Measurements from ENCODE around the gene SOX13. TPM values are rescaled to one million over a fixed set of nuclear protein-coding genes. Genes with fewer than 3 reads are reported as not detected.

The SOX13 gene
- total RNA-seq, 1 donor from 2014 or later: 28.6 TPM

GRCh38 chr1:204102739-204103430 lies 30.0 kb downstream of the SOX13 start:
- H3K4me1 Mint-ChIP-seq: peaks cover 55% of the 10 kb centered on the region
- Histone ChIP-seq H4K20me1 (ENCODE audit: low read depth) (peaks cover 97% of the 10 kb centered on the region), H3K4me2 (peak overlapping the region; percentile 21), H3K9me3 (ENCODE audit: low read depth) (no peaks in the 10 kb centered on the region), H3K9ac (no peak overlapping the region), H3K4me1 (peaks cover 47% of the 10 kb centered on the region), H2AFZ (replicated peaks) (no peak overlapping the region), H3F3A (ENCODE audit: low read depth) (peaks cover 35% of the 10 kb centered on the region), H3K79me2 (ENCODE audit: low read depth) (peaks cover 98% of the 10 kb centered on the region), H3K27me3 (peaks cover 4% of the 10 kb centered on the region), H3K4me3 (no peak overlapping the region), H3K27ac (no peak overlapping the region), H3K36me3 (no peaks in the 10 kb centered on the region)
- H3K4me3 Mint-ChIP-seq: no peak overlapping the region
- no peak for DNase-seq (ENCODE audit: low spot score)
- TF ChIP-seq CTCF (IDR thresholded peaks at IDR 0.05): no peak
- no peak for TF ChIP-seq EZH2 (IDR thresholded peaks at IDR 0.05)
- TF ChIP-seq EZH2phosphoT487 (IDR thresholded peaks at IDR 0.05): no peak
- H3K36me3 Mint-ChIP-seq: no peaks in the 10 kb centered on the region
- H3K27me3 Mint-ChIP-seq (ENCODE audit: insufficient read depth, low read depth): peaks cover 11% of the 10 kb centered on the region
- peak overlapping the region; percentile 74 for H3K27ac Mint-ChIP-seq
- no peaks in the 10 kb centered on the region for H3K9me3 Mint-ChIP-seq

- peak overlapping the region; percentile 21 for H3K4me2 ChIP-seq
- H3K4me3 ChIP-seq: no peak overlapping the region
- H3K4me3 Mint-ChIP-seq: no peak overlapping the region
- peaks cover 52% of the 10 kb centered on the region for H3K4me1 ChIP-seq
- H3K36me3 Mint-ChIP-seq: no peaks in the 10 kb centered on the region
- H3K36me3 ChIP-seq: no peaks in the 10 kb centered on the region
- peaks cover 94% of the 10 kb centered on the region for H3K79me2 ChIP-seq (ENCODE audit: low read depth)
- no peak overlapping the region for H2AFZ ChIP-seq (replicated peaks)
- H3F3A ChIP-seq (ENCODE audit: low read depth): peaks cover 40% of the 10 kb centered on the region
- no peak overlapping the region for H3K27ac ChIP-seq
- H3K9me3 Mint-ChIP-seq: no peaks in the 10 kb centered on the region
- H3K4me1 Mint-ChIP-seq: peaks cover 60% of the 10 kb centered on the region
- H3K27me3 ChIP-seq: peaks cover 6% of the 10 kb centered on the region
- H3K9me3 ChIP-seq (ENCODE audit: low read depth): no peaks in the 10 kb centered on the region
- H4K20me1 ChIP-seq (ENCODE audit: low read depth): peaks cover 99% of the 10 kb centered on the region
- peak; percentile 46 for DNase-seq (ENCODE audit: low spot score)
- no peak overlapping the region for H3K9ac ChIP-seq
- H3K27me3 Mint-ChIP-seq (ENCODE audit: insufficient read depth, low read depth): peaks cover 11% of the 10 kb centered on the region
- H3K27ac Mint-ChIP-seq: peak overlapping the region; percentile 74
- TF ChIP-seq EZH2 (IDR thresholded peaks at IDR 0.05) (no peak), CTCF (IDR thresholded peaks at IDR 0.05) (no peak), EZH2phosphoT487 (IDR thresholded peaks at IDR 0.05) (no peak)
These were observed 30.5 kb downstream of the SOX13 start for GRCh38 chr1:204103431-204103741.

- Histone ChIP-seq H3F3A (ENCODE audit: low read depth) (peaks cover 49% of the 10 kb centered on the region), H3K4me3 (no peak overlapping the region), H3K9ac (no peak overlapping the region), H3K4me2 (no peak overlapping the region), H3K36me3 (no peaks in the 10 kb centered on the region), H4K20me1 (ENCODE audit: low read depth) (peaks cover 96% of the 10 kb centered on the region), H3K27me3 (peaks cover 6% of the 10 kb centered on the region), H3K9me3 (ENCODE audit: low read depth) (no peaks in the 10 kb centered on the region), H3K79me2 (ENCODE audit: low read depth) (peaks cover 89% of the 10 kb centered on the region), H2AFZ (replicated peaks) (no peak overlapping the region), H3K4me1 (peaks cover 60% of the 10 kb centered on the region), H3K27ac (no peak overlapping the region)
- peak overlapping the region; percentile 5 for H3K4me3 Mint-ChIP-seq
- peaks cover 60% of the 10 kb centered on the region for H3K4me1 Mint-ChIP-seq
- DNase-seq (ENCODE audit: low spot score): no peak
- no peaks in the 10 kb centered on the region for H3K36me3 Mint-ChIP-seq
- H3K9me3 Mint-ChIP-seq: no peaks in the 10 kb centered on the region
- no peak for TF ChIP-seq CTCF (IDR thresholded peaks at IDR 0.05)
- TF ChIP-seq EZH2phosphoT487 (IDR thresholded peaks at IDR 0.05): no peak
- no peak for TF ChIP-seq EZH2 (IDR thresholded peaks at IDR 0.05)
- H3K27me3 Mint-ChIP-seq (ENCODE audit: insufficient read depth, low read depth): peaks cover 11% of the 10 kb centered on the region
- peak overlapping the region; percentile 87 for H3K27ac Mint-ChIP-seq
These were observed 31.6 kb downstream of the SOX13 start for GRCh38 chr1:204104331-204105130.

All from neural progenitor cell (in vitro differentiated cells).